Natural killer cell (primary cell): ENCODE measurements around the gene PTPRN2. TPM values are rescaled to one million over a fixed set of nuclear protein-coding genes. Genes with fewer than 3 reads are reported as not detected.

ENCODE experiments used
- ATAC-seq, 3 donors: fragments of 150-1000 bp in 2 of 3; fragments of 200-7000 bp in 1 of 3; cut with Tn5 transposase; 1 replicate in 1 of 3; 2 replicates in 2 of 3; pipeline ENCODE4 v1.10.0; 2021; ENCODE audit warnings: mild to moderate bottlenecking in 2 of 3, moderate library complexity in 2 of 3
- DNase-seq, 2 donors: peaks; one replicate each; pipeline versions ENCODE4 v3.0.0 to v3.0.0-alpha.2; 2013 to 2021; ENCODE audit warnings: mixed read lengths in 1 of 2
- H3K27ac ChIP-seq: one replicate; pipeline ENCODE4 v1.5.1; 2013; ENCODE audit warnings: mild to moderate bottlenecking, low read length
- H3K27me3 ChIP-seq: one replicate; pipeline ENCODE4 v1.6.1; 2013; ENCODE audit warnings: low read length; ENCODE audit not compliant: control insufficient read depth, insufficient read depth
- H3K36me3 ChIP-seq: one replicate; pipeline ENCODE4 v1.6.1; 2013; ENCODE audit warnings: low read length; ENCODE audit not compliant: control insufficient read depth, insufficient read depth
- H3K4me1 ChIP-seq: one replicate; pipeline ENCODE4 v1.6.1; 2013; ENCODE audit warnings: low read length; ENCODE audit not compliant: control insufficient read depth, insufficient read depth
- H3K4me3 ChIP-seq: one replicate; pipeline ENCODE4 v1.5.1; 2013; ENCODE audit warnings: low read length
- H3K9me3 ChIP-seq: one replicate; pipeline ENCODE4 v1.6.1; 2013; ENCODE audit warnings: low read length; ENCODE audit not compliant: control insufficient read depth, insufficient read depth
- H3K27ac Mint-ChIP-seq, 2 donors: one replicate each; pipeline ENCODE4 v1.8.0; 2022; ENCODE audit warnings: mild to moderate bottlenecking in 2 of 2, mixed read lengths in 2 of 2, moderate library complexity in 1 of 2
- H3K27me3 Mint-ChIP-seq, 2 donors: one replicate each; pipeline ENCODE4 v1.8.0; 2022; ENCODE audit warnings: low read depth in 2 of 2, mixed read lengths in 2 of 2
- H3K36me3 Mint-ChIP-seq: one replicate; pipeline ENCODE4 v1.8.0; 2022; ENCODE audit warnings: mixed read lengths
- H3K4me1 Mint-ChIP-seq, 2 donors: one replicate each; pipeline ENCODE4 v1.8.0; 2022; ENCODE audit warnings: mixed read lengths in 2 of 2
- H3K4me3 Mint-ChIP-seq: one replicate; pipeline ENCODE4 v1.8.0; 2022; ENCODE audit warnings: mild to moderate bottlenecking, moderate library complexity, mixed read lengths
- H3K9me3 Mint-ChIP-seq, 2 donors: one replicate each; pipeline ENCODE4 v1.8.0; 2022; ENCODE audit warnings: mixed read lengths in 2 of 2
- WGBS: methylation state at CpG from one replicate; pipeline ENCODE4 v1.1.7; 2013; ENCODE audit warnings: missing lambda C conversion rate; ENCODE audit not compliant: insufficient coverage; 5-methylcytosine and 5-hydroxymethylcytosine counted together
- intact Hi-C: fragments of 100-400 bp; cut with micrococcal nuclease; formaldehyde crosslinking; loops from one replicate; pipeline ENCODE4 v1.14.2; 2022
- total RNA-seq, 4 donors: library from RNA; stranded (reverse); fragments of 120-200 nt in 1 of 4; gene quantifications; one replicate each; pipeline versions ENCODE4 v1.2.3 to v1.2.4, GENCODE V29; 2013 to 2022
- TF ChIP-seq, protein P1 (sequence below): fragments of 200-600 bp; IDR thresholded peaks from one replicate; pipeline ENCODE4 v1.8.0; 2022; ENCODE audit warnings: antibody characterized with exemption

Gene PTPRN2
- total RNA-seq, 3 donors from 2014 or later (not counting 1 experiment from before 2014, with no cell fraction given) = 1.3 to 2.5 (median 1.9) TPM

DNA sequence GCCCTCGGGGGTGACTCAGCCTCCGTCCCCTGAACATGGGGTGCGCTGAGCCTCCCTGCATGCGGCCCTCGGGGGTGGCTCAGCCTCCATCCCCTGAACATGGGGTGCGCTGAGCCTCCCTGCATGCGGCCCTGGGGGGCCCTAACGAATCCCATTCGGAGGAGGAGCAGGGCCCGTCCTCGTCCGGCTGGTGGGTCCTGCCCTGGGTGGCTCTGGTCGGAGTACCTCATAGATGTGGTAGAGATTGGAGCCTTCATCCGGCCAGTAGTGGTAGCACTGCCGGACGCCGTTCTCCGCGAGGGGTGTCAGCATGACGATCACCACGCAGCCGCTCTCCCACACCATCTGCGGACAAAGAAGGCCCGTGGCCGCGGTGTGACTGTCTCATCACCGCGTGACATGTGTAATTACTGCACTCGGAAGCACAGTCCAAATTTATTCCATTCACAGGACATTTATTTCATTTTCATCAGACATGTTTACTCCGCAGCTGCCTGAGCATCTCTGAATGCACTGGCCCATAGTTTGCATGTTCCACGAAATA lies 1009.8 kb downstream of the PTPRN2 start:
- Mint-ChIP-seq H3K4me3 (no peak overlapping the region), H3K27me3 (peaks cover 45 to 78% of the 10 kb centered on the region in 2 donors), H3K36me3 (no peaks in the 10 kb centered on the region), H3K9me3 (no peaks in the 10 kb centered on the region), H3K4me1 (peaks cover 11 to 22% of the 10 kb centered on the region in 2 donors), H3K27ac (no peak overlapping the region)
- TF ChIP-seq, protein P1, sequence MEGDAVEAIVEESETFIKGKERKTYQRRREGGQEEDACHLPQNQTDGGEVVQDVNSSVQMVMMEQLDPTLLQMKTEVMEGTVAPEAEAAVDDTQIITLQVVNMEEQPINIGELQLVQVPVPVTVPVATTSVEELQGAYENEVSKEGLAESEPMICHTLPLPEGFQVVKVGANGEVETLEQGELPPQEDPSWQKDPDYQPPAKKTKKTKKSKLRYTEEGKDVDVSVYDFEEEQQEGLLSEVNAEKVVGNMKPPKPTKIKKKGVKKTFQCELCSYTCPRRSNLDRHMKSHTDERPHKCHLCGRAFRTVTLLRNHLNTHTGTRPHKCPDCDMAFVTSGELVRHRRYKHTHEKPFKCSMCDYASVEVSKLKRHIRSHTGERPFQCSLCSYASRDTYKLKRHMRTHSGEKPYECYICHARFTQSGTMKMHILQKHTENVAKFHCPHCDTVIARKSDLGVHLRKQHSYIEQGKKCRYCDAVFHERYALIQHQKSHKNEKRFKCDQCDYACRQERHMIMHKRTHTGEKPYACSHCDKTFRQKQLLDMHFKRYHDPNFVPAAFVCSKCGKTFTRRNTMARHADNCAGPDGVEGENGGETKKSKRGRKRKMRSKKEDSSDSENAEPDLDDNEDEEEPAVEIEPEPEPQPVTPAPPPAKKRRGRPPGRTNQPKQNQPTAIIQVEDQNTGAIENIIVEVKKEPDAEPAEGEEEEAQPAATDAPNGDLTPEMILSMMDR = no peak
- Histone ChIP-seq H3K27me3 (peaks cover 35% of the 10 kb centered on the region), H3K27ac (no peak overlapping the region), H3K4me1 (peaks cover 17% of the 10 kb centered on the region), H3K9me3 (no peaks in the 10 kb centered on the region), H3K4me3 (no peak overlapping the region), H3K36me3 (no peaks in the 10 kb centered on the region)
- intact Hi-C loops = no loop called here
- 96% methylated on average over 31 of the region's 31 CpGs for WGBS
- ATAC-seq (no peak), DNase-seq (no peak)

GRCh38 chr7:157577061-157577460 lies 1010.6 kb downstream of the PTPRN2 start:
- Mint-ChIP-seq H3K4me1 (peaks cover 11 to 22% of the 10 kb centered on the region in 2 donors), H3K36me3 (no peaks in the 10 kb centered on the region), H3K27me3 (peaks cover 48 to 78% of the 10 kb centered on the region in 2 donors), H3K4me3 (no peak overlapping the region), H3K27ac (no peak overlapping the region), H3K9me3 (no peaks in the 10 kb centered on the region)
- Histone ChIP-seq H3K4me3 (no peak overlapping the region), H3K27me3 (peaks cover 40% of the 10 kb centered on the region), H3K9me3 (no peaks in the 10 kb centered on the region), H3K27ac (no peak overlapping the region), H3K36me3 (no peaks in the 10 kb centered on the region), H3K4me1 (peaks cover 17% of the 10 kb centered on the region)
- DNase-seq (peak in 1 of 2 donors; percentile 23), ATAC-seq (no peak)
- WGBS = 71% methylated on average over 14 of the region's 14 CpGs
- TF ChIP-seq, protein P1 = no peak
- intact Hi-C loops = no loop called here

GRCh38 chr7:157576415-157576814 lies 1011.2 kb downstream of the PTPRN2 start:
- H3K4me3 Mint-ChIP-seq = peak overlapping the region; percentile 55
- H3K27me3 Mint-ChIP-seq = peaks cover 46 to 78% of the 10 kb centered on the region in 2 donors
- peaks cover 40% of the 10 kb centered on the region for H3K27me3 ChIP-seq
- no peaks in the 10 kb centered on the region for H3K36me3 ChIP-seq
- intact Hi-C loops = no loop called here
- ATAC-seq (peak in 2 of 3 donors; percentile 55 to 69), DNase-seq (peak in 1 of 2 donors; percentile 72)
- no peaks in the 10 kb centered on the region for H3K36me3 Mint-ChIP-seq
- H3K27ac Mint-ChIP-seq = peak overlapping the region in 1 of 2 donors; percentile 29
- no peak overlapping the region for H3K4me3 ChIP-seq
- no peaks in the 10 kb centered on the region for H3K9me3 ChIP-seq
- TF ChIP-seq, protein P1 = no peak
- 41% methylated on average over 36 of the region's 36 CpGs for WGBS
- peaks cover 17% of the 10 kb centered on the region for H3K4me1 ChIP-seq
- peaks cover 11 to 22% of the 10 kb centered on the region in 2 donors for H3K4me1 Mint-ChIP-seq
- no peak overlapping the region for H3K27ac ChIP-seq
- H3K9me3 Mint-ChIP-seq = no peaks in the 10 kb centered on the region

- H3K27me3 Mint-ChIP-seq = peaks cover 44 to 75% of the 10 kb centered on the region in 2 donors
- H3K4me1 Mint-ChIP-seq = peaks cover 11 to 22% of the 10 kb centered on the region in 2 donors
- H3K9me3 Mint-ChIP-seq = no peaks in the 10 kb centered on the region
- DNase-seq = peak in 1 of 2 donors; percentile 33
- no peak overlapping the region for H3K4me3 Mint-ChIP-seq
- H3K27me3 ChIP-seq = peaks cover 36% of the 10 kb centered on the region
- H3K27ac Mint-ChIP-seq = no peak overlapping the region
- WGBS = 50% methylated on average over 5 of the region's 5 CpGs
- TF ChIP-seq, protein P1 = no peak
- no peaks in the 10 kb centered on the region for H3K36me3 ChIP-seq
- peak in 2 of 3 donors; percentile 21 to 83 for ATAC-seq
- H3K36me3 Mint-ChIP-seq = no peaks in the 10 kb centered on the region
- no peak overlapping the region for H3K4me3 ChIP-seq
- H3K27ac ChIP-seq = no peak overlapping the region
- peaks cover 17% of the 10 kb centered on the region for H3K4me1 ChIP-seq
- intact Hi-C loops = no loop called here
- H3K9me3 ChIP-seq = no peaks in the 10 kb centered on the region
These were observed 1011.8 kb downstream of the PTPRN2 start for GRCh38 chr7:157575777-157576176.
